Gastrocnemius medialis (tissue), 4 donors: ENCODE measurements around the gene SLC1A3.

Experiments used
- CTCF ChIP-seq, 5 experiments: fragments of 450-650 bp in 3 of 5; fragments of 200-600 bp in 2 of 5; sonication (generic) in 2 of 5; IDR thresholded peaks in 4 of 5; conservative IDR thresholded peaks in 1 of 5; 1 replicate in 4 of 5; 2 replicates in 1 of 5; pipeline ENCODE4 v1.5.1; 2016 to 2019; ENCODE audit warnings: antibody characterized with exemption in 5 of 5, mild to moderate bottlenecking in 3 of 5, moderate library complexity in 3 of 5
- POLR2A ChIP-seq, 2 donors: fragments of 450-650 bp; IDR thresholded peaks; one replicate each; pipeline ENCODE4 v1.6.1; 2017; ENCODE audit warnings: antibody characterized with exemption in 2 of 2, mild to moderate bottlenecking in 2 of 2, moderate library complexity in 2 of 2

GRCh38 chr5:36723912-36724311, 117.5 kb downstream of the SLC1A3 start:
- TF ChIP-seq CTCF (IDR thresholded peaks at IDR 0.05 in 4 of 5, conservative IDR thresholded peaks at IDR 0.05 in 1 of 5) (no peak), POLR2A (IDR thresholded peaks at IDR 0.05) (no peak)
